B cell (primary cell): Measurements from ENCODE around the gene KIF22. TPM values are rescaled to one million over a fixed set of nuclear protein-coding genes. Genes with fewer than 3 reads are reported as not detected.

Source experiments
- ATAC-seq: fragments of 200-7000 bp; cut with Tn5 transposase; one replicate; pipeline ENCODE4 v1.10.0; 2021; ENCODE audit warnings: low read depth, mild to moderate bottlenecking, moderate number of reproducible peaks, moderate library complexity
- CTCF ChIA-PET: fragments of 350-600 bp; sonication (Branson Sonifier 250); formaldehyde crosslinking; loops from one replicate; lab custom pipeline; 2021; ENCODE audit warnings: antibody characterized with exemption, inconsistent platforms; lab: Charles Lee
- POLR2A ChIA-PET: fragments of 350-600 bp; sonication (Branson Sonifier 250); formaldehyde crosslinking; loops from one replicate; lab custom pipeline; 2021; ENCODE audit warnings: antibody characterized with exemption; lab: Charles Lee
- DNase-seq: peaks from one replicate; pipeline ENCODE4 v3.0.0; 2013
- H2AFZ ChIP-seq: 2 replicates; pipeline ENCODE4 v1.6.1; 2012; ENCODE audit warnings: mild to moderate bottlenecking, low read depth, low read length; ENCODE audit not compliant: insufficient read depth, poor library complexity, severe bottlenecking
- H3K27ac ChIP-seq, 2 donors: 1 replicate in 1 of 2; 2 replicates in 1 of 2; pipeline ENCODE4 v1.5.1; 2012 to 2013; ENCODE audit warnings: low read length in 2 of 2, mild to moderate bottlenecking in 2 of 2, moderate library complexity in 1 of 2
- H3K27me3 ChIP-seq, 4 experiments: fragments of 200-600 bp in 1 of 4; sonication (generic) in 1 of 4; replicated peaks in 1 of 4; 1 replicate in 2 of 4; 2 replicates in 2 of 4; pipeline versions ENCODE4 v1.6.1 to v1.7.0; 2013 to 2016; ENCODE audit warnings: low read length in 3 of 4, mild to moderate bottlenecking in 2 of 4, mixed read lengths in 1 of 4, moderate library complexity in 1 of 4; ENCODE audit not compliant: insufficient read depth in 4 of 4, control insufficient read depth in 3 of 4; ENCODE audit errors: control extremely low read depth in 1 of 4
- H3K36me3 ChIP-seq, 2 experiments: replicated peaks in 1 of 2; 1 replicate in 1 of 2; 2 replicates in 1 of 2; pipeline versions ENCODE4 v1.6.1 to v1.7.1; 2013; ENCODE audit warnings: low read length in 1 of 2; ENCODE audit not compliant: insufficient read depth in 2 of 2, control insufficient read depth in 1 of 2; ENCODE audit errors: control extremely low read depth in 1 of 2, extremely low read depth in 1 of 2
- H3K4me1 ChIP-seq, 2 donors: fragments of 200-600 bp in 1 of 2; sonication (generic) in 1 of 2; 1 replicate in 1 of 2; 2 replicates in 1 of 2; pipeline versions ENCODE4 v1.5.1 to v1.6.1; 2013 to 2017; ENCODE audit warnings: low read length in 2 of 2; ENCODE audit not compliant: control insufficient read depth in 2 of 2, insufficient read depth in 2 of 2
- H3K4me2 ChIP-seq: replicated peaks from 2 replicates; pipeline ENCODE3; 2012; ENCODE audit warnings: mild to moderate bottlenecking, low read depth, low read length; ENCODE audit not compliant: poor library complexity, severe bottlenecking
- H3K4me3 ChIP-seq, 5 experiments: fragments of 200-600 bp in 1 of 5; sonication (generic) in 1 of 5; 1 replicate in 3 of 5; 2 replicates in 2 of 5; pipeline versions ENCODE4 v1.5.1 to v1.7.0; 2011 to 2016; ENCODE audit warnings: low read length in 4 of 5, mild to moderate bottlenecking in 4 of 5, low read depth in 2 of 5, control low read depth in 1 of 5, moderate library complexity in 1 of 5; ENCODE audit not compliant: insufficient read depth in 1 of 5; ENCODE audit errors: control extremely low read depth in 1 of 5, extremely low read depth in 1 of 5
- H3K79me2 ChIP-seq: fragments of 200-600 bp; sonication (generic); one replicate; pipeline ENCODE4 v1.6.0; 2016; ENCODE audit warnings: low read length; ENCODE audit not compliant: control insufficient read depth, insufficient read depth
- H3K9ac ChIP-seq: fragments of 200-600 bp; sonication (generic); 2 replicates; pipeline ENCODE4 v1.6.1; 2017; ENCODE audit warnings: mild to moderate bottlenecking, low read length, moderate library complexity
- H3K9me3 ChIP-seq, 3 donors: one replicate each; pipeline versions ENCODE4 v1.6.1 to v1.7.1; 2013; ENCODE audit warnings: low read length in 2 of 3; ENCODE audit not compliant: control insufficient read depth in 2 of 3, insufficient read depth in 1 of 3; ENCODE audit errors: control extremely low read depth in 1 of 3
- H4K20me1 ChIP-seq: 2 replicates; pipeline ENCODE4 v1.6.0; 2012; ENCODE audit warnings: mild to moderate bottlenecking, low read length; ENCODE audit not compliant: insufficient read depth, control insufficient read depth, poor library complexity, severe bottlenecking
- H3K27ac Mint-ChIP-seq: one replicate; pipeline ENCODE4 v1.8.0; 2021; ENCODE audit warnings: mixed read lengths
- H3K27me3 Mint-ChIP-seq: one replicate; pipeline ENCODE4 v1.8.0; 2021; ENCODE audit warnings: mixed read lengths
- H3K4me1 Mint-ChIP-seq: one replicate; pipeline ENCODE4 v1.8.0; 2021; ENCODE audit warnings: mixed read lengths
- H3K4me3 Mint-ChIP-seq: one replicate; pipeline ENCODE4 v1.8.0; 2021; ENCODE audit warnings: mixed read lengths
- H3K9me3 Mint-ChIP-seq: one replicate; pipeline ENCODE4 v1.8.0; 2022; ENCODE audit warnings: mixed read lengths; ENCODE audit not compliant: insufficient read depth
- CTCF ChIP-seq: fragments of 200-600 bp; IDR thresholded peaks from one replicate; pipeline ENCODE4 v1.8.0; 2022; ENCODE audit warnings: antibody characterized with exemption, mild to moderate bottlenecking
- EZH2 ChIP-seq: IDR thresholded peaks from 2 replicates; pipeline ENCODE4 v1.6.1; 2012; ENCODE audit warnings: borderline replicate concordance, low read depth, mild to moderate bottlenecking, moderate library complexity, low read length; ENCODE audit not compliant: insufficient read depth, poor library complexity, severe bottlenecking
- WGBS: methylation state at CpG from one replicate; pipeline ENCODE4 v1.1.5; 2013; ENCODE audit warnings: missing lambda C conversion rate; ENCODE audit not compliant: insufficient coverage; 5-methylcytosine and 5-hydroxymethylcytosine counted together
- intact Hi-C: fragments of 100-400 bp; cut with micrococcal nuclease; formaldehyde crosslinking; loops from one replicate; pipeline ENCODE4 v1.10.0; 2022
- polyA plus RNA-seq: library from polyadenylated mRNA; depleted of rRNA; stranded (reverse); fragments of >200 nt; gene quantifications from 2 replicates; pipeline ENCODE4 v1.2.3, GENCODE V29; 2012
- total RNA-seq, 2 donors: library from RNA; stranded (reverse); fragments of 120-200 nt in 1 of 2; gene quantifications; 1 replicate in 1 of 2; 2 replicates in 1 of 2; pipeline versions ENCODE4 v1.2.3 to v1.2.4, GENCODE V29; 2013 to 2022

The KIF22 gene
- total and polyA plus RNA-seq, 2 donors (not counting 1 experiment from before 2014, with no cell fraction given), result 53.9 to 57.2 TPM

- Mint-ChIP-seq H3K4me3 (no peak overlapping the region), H3K27ac (no peak overlapping the region), H3K4me1 (peaks cover 2% of the 10 kb centered on the region), H3K9me3 (no peaks in the 10 kb centered on the region), H3K27me3 (no peaks in the 10 kb centered on the region)
- POLR2A ChIA-PET, result interaction anchor here (0.7 kb wide), 1 partner anchor 33 kb away, joined by 5 read pairs; no protein-coding TSS in a partner anchor
- intact Hi-C loops, result no loop called here
- no peaks in the 10 kb centered on the region for H4K20me1 ChIP-seq
- no peak overlapping the region for H3K27ac ChIP-seq
- peaks cover 0 to 3% of the 10 kb centered on the region in 2 donors for H3K4me1 ChIP-seq
- CTCF ChIA-PET, result no interaction called here
- no peaks in the 10 kb centered on the region for H3K79me2 ChIP-seq
- no peaks in the 10 kb centered on the region for H3K36me3 ChIP-seq
- TF ChIP-seq CTCF (no peak), EZH2 (no peak)
- no peak overlapping the region for H2AFZ ChIP-seq
- H3K27me3 ChIP-seq, result no peaks in the 10 kb centered on the region
- H3K4me2 ChIP-seq, result no peak overlapping the region
- WGBS, result 95% methylated on average over 5 of the region's 6 CpGs
- no peak overlapping the region for H3K4me3 ChIP-seq
- ATAC-seq, result no peak
- no peak overlapping the region for H3K9ac ChIP-seq
- no peaks in the 10 kb centered on the region for H3K9me3 ChIP-seq
- DNase-seq, result no peak
Measured at GRCh38 chr16:29761882-29762281, 28.7 kb upstream of the KIF22 start.

- Mint-ChIP-seq H3K27ac (no peak overlapping the region), H3K4me1 (no peaks in the 10 kb centered on the region), H3K27me3 (no peaks in the 10 kb centered on the region), H3K4me3 (no peak overlapping the region), H3K9me3 (no peaks in the 10 kb centered on the region)
- ChIA-PET POLR2A (no interaction called here), CTCF (interaction anchor here (0.7 kb wide), 1 partner anchor 269 kb away, joined by 3 read pairs; no protein-coding TSS in a partner anchor)
- ATAC-seq (no peak), DNase-seq (no peak)
- H3K9me3 ChIP-seq, result no peaks in the 10 kb centered on the region
- TF ChIP-seq CTCF, result no peak
- no peak for TF ChIP-seq EZH2
- H3K36me3 ChIP-seq, result no peaks in the 10 kb centered on the region
- H3K27ac ChIP-seq, result no peak overlapping the region
- 85% methylated on average over 5 of the region's 6 CpGs for WGBS
- no peak overlapping the region for H3K9ac ChIP-seq
- H3K4me2 ChIP-seq, result no peak overlapping the region
- intact Hi-C loops, result no loop called here
- H4K20me1 ChIP-seq, result no peaks in the 10 kb centered on the region
- H3K27me3 ChIP-seq, result no peaks in the 10 kb centered on the region
- H3K4me1 ChIP-seq, result peaks cover 0 to 3% of the 10 kb centered on the region in 2 donors
- no peak overlapping the region for H3K4me3 ChIP-seq
- H3K79me2 ChIP-seq, result no peaks in the 10 kb centered on the region
- H2AFZ ChIP-seq, result no peak overlapping the region
Measured at GRCh38 chr16:29763326-29763725, 27.2 kb upstream of the KIF22 start.
